ENCODE data around the gene NRSN2. TPM values are rescaled to one million over a fixed set of nuclear protein-coding genes. Genes with fewer than 3 reads are reported as not detected.

The NRSN2 gene
- total RNA-seq, 1 donor from 2014 or later, result 9.7 TPM

DNA sequence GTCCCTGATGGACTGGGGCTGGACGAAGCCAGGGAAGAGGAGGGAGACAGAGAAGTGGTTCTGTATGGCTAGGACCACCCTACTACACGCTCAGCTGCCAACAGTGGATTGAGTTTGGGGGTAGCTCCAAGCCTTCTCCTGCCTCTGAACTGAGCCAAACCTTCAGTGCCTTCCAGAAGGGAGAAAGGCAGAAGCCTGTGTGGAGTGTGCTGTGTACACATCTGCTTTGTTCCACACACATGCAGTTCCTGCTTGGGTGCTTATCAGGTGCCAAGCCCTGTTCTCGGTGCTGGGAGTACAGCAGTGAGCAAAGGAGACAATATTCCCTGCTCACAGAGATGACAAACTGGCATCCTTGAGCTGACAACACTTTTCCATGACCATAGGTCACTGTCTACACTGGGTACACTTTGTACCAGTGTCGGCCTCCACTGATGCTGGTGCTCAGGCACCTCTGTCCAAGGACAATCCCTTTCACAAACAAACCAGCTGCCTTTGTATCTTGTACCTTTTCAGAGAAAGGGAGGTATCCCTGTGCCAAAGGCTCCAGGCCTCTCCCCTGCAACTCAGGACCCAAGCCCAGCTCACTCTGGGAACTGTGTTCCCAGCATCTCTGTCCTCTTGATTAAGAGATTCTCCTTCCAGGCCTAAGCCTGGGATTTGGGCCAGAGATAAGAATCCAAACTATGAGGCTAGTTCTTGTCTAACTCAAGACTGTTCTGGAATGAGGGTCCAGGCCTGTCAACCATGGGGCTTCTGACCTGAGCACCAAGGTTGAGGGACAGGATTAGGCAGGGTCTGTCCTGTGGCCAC lies 49.9 kb downstream of the NRSN2 start:
- no peak for DNase-seq (ENCODE audit: low read depth in 2 of 2)

DNA sequence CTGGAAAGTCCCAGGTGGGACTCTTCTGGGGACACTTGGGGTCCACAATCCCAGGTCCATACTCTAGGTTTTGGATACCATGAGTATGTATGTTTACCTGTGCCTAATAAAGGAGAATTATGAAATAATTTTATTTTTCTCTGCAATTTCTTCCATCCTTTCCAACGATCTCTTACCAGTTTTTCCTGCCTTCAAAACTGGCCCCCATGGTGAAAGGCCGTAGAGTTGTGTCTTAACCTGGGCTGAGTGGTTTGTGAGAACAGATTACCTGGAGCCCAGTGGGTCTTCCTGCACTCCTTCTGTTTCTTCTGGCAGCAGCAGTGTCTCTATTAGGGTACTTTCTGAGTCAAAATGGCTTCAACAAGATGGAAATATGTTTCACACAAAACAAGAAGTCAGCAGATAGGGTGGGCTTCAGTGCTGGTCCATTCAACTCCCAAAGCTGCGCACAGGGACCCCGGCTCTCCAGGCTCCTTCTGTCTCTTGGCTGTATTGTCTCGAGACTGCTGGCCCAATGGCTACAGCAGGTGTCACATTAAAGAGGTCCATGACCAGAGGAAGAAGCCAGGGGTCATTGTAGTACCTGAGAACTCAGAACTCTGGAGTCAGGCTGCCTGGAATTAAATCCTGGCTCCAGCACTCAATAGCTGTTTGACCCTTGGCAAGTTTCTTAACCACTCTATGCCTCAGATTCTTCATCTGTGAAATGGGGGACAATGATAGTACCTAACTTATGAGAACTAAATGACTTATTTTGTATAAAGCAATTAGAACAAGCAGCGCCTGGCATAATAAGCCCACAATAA lies 50.7 kb downstream of the NRSN2 start:
- no peak for DNase-seq (ENCODE audit: low read depth in 2 of 2)

DNA sequence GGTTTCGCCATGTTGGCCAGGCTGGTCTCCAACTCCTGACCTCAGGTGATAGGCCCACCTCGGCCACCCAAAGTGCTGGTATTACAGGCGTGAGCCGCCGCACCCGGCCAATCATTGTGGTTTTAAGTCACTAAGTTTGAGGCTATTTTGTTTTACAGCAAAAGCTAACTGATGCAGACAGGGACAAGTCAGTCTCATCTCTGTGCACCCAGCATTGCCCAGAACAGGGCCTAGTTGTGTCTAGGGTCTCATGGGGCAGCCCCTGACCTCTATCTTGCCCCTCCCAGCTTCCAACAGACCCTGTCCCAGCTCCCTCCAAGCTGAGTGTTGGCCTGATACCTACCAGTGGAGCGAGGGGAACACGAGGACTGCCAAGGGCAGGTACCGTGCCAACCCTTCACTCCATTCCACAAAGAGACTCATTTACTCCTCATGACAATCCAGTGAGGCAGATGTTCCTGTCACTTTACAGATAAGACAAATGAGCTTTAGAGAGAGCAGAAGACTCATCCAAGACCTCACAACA lies 52.3 kb downstream of the NRSN2 start:
- no peak for DNase-seq (ENCODE audit: low read depth in 2 of 2)

DNA sequence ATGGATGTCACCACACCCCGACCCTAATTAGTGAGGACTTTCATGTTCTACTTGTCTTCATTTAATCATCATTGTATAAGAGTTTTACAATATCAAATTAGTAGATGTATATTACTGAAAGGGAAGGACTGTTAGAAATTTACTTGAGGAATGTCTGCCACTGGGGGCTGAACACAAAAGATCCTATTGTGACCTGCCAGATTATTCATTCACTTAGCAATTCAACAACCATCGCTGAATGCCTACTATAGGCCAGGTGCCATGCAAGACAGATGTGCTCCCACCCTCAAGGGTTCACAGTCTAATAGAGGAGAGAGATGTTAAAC lies 53.2 kb downstream of the NRSN2 start:
- no peak for DNase-seq (ENCODE audit: low read depth in 2 of 2)

DNA sequence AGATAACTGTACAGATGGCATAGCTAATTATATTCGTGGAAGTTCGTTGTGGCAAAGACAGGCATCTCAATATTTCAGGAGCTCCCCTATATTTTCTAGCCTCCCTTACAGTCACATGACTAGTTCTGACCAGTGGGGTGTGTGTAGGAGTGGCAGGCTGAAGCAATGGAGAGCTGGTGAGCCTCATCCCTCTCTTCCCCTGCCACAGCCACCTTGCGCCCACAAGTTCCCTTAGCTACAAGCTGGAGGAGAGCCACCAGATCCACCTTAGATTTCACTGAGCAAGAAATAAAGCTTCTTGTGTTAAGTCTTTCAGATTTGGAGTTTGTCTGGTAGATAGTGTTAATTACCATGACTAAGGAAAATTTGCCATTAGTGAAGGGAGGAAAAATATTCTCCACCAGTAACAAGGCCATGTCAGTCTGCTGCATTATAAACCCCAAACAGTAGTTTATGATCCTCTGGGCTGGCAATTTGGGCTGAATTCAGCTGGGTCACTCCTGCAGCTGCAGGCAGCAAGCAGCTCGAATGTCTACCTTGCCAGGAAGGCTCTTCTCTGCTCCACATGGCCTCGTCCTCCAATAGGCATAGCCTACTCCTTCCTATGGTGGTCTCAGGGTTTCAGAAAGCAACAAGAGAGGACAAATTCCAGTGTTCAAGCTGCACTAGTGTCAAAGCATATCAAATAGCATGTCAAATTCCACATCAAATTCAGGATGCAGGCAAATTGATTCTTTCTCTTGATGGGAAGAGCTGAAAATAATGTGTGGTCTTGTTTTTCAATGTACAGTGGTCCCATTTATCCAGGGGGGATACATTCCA lies 53.8 kb downstream of the NRSN2 start:
- DNase-seq (ENCODE audit: low read depth in 2 of 2), result no peak

DNA sequence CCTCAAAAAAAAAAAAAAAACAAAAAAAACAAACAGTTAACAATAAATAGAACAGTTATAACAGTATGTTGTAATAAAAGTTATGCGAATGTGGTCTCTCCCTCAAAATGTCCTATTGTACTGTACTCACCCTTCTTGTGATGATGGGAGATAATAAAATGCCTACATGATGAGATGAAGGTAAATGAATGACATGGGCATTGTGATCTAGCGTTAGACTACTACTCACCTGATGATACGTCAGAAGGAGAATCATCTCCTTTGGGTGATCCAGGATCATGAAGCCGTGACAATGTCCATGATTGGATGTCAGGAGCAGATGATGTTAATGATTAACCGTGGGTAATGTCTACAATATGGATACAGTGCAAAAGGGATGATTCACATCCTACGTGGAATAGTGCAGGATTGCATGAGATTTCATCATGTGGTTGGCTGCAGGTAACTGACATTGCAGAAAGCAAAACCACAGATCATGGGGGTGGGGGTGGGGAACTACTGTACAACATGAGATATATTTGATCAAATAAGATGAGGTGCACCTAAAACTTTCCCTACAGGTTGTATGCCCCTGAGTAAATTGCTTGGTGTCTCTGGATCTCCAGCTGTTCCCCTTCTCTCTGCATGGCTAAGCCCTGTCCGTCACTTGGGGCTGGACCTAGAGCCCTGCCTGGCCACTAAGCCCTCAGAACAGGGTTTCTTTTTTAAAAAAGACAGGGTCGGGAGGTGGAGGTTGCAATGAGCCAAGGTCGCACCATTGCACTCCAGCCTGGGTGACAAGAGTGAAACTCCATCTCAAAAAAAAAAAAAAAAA lies 55.0 kb downstream of the NRSN2 start:
- DNase-seq (ENCODE audit: low read depth in 2 of 2), result no peak

DNA sequence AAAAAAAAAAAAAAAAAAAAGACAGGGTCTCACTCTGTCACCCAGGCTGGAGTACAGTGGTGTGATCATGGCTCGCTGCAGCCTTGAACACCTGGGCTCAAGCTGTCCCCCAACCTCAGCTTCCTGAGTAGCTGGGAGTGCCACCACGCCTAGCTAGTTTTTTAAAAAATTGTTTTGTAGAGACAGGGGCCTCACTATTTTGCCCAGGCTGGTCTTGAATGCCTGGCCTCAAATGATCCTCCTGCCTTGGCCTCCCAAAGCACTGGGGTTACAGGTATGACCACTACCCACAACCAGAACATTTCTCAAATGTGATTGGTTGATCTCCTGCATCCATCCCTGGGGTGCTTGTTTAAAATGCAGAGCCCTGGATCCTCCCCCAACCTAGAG lies 55.6 kb downstream of the NRSN2 start:
- no peak for DNase-seq (ENCODE audit: low read depth in 2 of 2)

DNA sequence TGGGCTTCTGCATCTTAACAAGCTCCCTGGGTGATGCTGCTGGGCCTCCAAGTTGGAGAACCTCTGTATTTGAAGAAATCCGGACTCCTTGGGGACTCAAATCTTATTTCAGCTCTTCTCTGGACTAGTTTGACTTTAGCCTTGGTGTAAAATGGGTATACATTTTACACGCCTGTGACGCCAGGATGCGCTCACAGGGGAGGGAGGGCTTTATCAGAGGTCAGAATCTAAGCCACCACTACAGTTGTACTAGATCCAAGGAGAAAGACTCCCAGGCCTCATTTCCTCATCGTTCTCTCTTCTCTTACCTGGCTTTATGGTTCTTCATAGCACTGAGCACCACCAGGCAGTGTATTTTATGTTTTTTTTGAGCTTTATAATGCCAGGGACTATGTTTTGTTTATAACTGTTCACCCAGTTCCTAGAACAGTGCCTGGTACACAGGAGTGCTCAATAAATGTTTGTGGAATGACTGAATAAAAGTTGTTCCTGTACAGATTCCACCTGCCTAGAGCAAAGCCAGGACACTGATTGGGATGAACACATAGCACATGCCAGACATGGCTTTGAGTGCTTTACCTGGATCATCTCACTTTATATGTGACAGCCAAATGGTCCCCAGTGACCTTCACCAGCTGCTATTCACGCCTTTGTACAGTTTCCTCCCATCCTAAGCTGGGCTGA lies 56.1 kb downstream of the NRSN2 start:
- DNase-seq (ENCODE audit: low read depth in 2 of 2), result no peak

DNA sequence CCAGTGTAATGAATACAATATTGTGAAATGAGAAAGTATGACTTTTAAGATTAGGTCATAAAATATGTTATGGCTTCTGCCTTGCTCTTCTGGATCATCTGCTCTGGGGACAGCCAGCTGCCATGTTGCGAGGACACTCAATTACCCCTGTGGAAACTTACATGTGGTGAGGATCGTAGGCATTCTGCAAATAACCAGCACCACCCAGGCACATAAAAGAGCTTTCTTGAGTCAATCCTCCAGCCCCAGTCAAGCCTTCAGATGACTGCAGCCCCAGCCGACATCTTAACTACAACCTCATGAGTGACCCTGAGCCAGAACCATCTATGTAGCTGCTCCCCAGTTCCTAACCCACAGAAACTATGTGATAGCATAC lies 56.7 kb downstream of the NRSN2 start:
- DNase-seq (ENCODE audit: low read depth in 2 of 2), result no peak

DNA sequence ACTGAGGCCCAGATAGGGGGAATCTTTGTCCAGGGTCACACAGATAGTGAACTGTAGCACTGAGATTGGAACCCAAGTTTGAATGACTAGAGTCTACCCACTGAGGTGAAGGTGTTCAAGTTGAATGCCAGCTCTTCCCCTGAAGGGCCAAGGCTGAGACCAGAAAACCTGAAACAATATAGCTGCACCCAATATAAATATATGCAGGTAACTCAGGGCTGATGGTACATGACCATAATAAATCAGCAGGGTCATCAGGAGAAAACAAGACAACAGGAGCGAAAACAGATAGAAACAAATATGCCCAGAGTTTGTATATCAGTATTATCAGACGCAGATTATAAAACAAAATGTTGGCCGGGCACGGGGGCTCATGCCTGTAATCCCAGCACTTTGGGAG lies 57.2 kb downstream of the NRSN2 start:
- DNase-seq (ENCODE audit: low read depth in 2 of 2), result no peak

Other genes starting within 250 kb of the NRSN2 start
- not detected in 2 replicates for gene DEFB126, start 204.5 kb upstream of the NRSN2 start, total RNA-seq
- gene DEFB127, start 189.7 kb upstream of the NRSN2 start, total RNA-seq, result not detected in 2 replicates
- gene DEFB128, start 157.4 kb upstream of the NRSN2 start, total RNA-seq, result not detected in 2 replicates
- gene DEFB129, start 119.9 kb upstream of the NRSN2 start, total RNA-seq, result not detected in 2 replicates
- not detected in 2 replicates for gene DEFB132, start 89.4 kb upstream of the NRSN2 start, total RNA-seq
- 1.4 and 2.4 TPM in 2 replicates for gene C20orf96, start 56.4 kb upstream of the NRSN2 start, total RNA-seq
- gene ZCCHC3, start 49.5 kb upstream of the NRSN2 start, total RNA-seq, result 12.9 and 19.0 TPM in 2 replicates
- gene SOX12, start 21.6 kb upstream of the NRSN2 start, total RNA-seq, result 2.2 and 2.8 TPM in 2 replicates
- 26.6 and 36.1 TPM in 2 replicates for gene TRIB3, start 33.6 kb downstream of the NRSN2 start, total RNA-seq
- 46.4 and 76.6 TPM in 2 replicates for gene RBCK1, start 61.2 kb downstream of the NRSN2 start, total RNA-seq
- gene TBC1D20, start 115.4 kb downstream of the NRSN2 start, total RNA-seq, result 12.6 and 16.9 TPM in 2 replicates
- gene CSNK2A1, start 196.7 kb downstream of the NRSN2 start, total RNA-seq, result 63.0 and 74.8 TPM in 2 replicates